GM21526 (cell line): ENCODE data around the gene FAM89B.
"Not testable (repeated sequence)": the region's sequence is repeated elsewhere in the genome, so short reads cannot be mapped to it uniquely, and the experiment has no call there.

ENCODE experiments used
- ATAC-seq: cut with Tn5 transposase; IDR thresholded peaks from one replicate; pipeline ENCODE4 v1.9.1; 2021; ENCODE audit warnings: moderate library complexity; ENCODE audit not compliant: unreplicated experiment, low FRiP score

FAM89B gene

DNA sequence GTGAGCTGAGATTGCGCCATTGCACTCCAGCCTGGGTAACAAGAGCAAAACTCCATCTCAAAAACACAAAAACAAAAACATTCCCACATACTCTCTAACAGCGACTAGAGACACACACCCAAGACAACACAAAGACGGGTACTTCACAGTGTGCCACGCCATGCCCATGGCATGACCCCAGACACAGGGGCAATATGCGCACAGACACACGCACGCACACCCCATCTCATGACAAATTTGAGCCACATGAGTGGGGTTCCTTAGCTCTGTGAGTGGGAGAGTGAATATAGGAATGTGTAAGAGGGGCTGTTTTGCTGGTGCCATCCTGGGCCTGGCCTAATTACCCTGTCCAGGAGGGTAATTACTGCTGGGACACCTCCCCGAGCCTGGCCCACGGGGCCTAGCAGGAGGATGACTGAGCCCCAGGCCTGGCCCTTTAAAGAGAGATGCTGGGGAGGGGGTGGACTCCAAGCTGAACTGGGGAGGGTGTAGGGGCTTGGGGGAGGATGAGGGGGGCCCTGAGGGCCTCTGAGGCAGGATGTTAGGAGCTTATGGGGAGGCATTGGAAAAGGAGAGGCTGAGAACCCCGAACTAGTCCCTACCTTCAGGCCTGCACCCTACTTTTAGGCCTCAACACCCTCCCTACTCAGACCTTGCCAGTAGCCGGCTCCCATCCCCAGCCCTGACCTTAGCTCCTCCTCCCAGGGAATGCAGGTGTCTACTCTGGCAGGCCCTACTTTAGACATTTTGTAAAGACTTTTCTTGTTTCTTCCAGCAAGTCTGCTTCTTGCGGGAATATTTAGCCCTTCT is 15.7 kb upstream of the FAM89B start:
- no peak for ATAC-seq

DNA sequence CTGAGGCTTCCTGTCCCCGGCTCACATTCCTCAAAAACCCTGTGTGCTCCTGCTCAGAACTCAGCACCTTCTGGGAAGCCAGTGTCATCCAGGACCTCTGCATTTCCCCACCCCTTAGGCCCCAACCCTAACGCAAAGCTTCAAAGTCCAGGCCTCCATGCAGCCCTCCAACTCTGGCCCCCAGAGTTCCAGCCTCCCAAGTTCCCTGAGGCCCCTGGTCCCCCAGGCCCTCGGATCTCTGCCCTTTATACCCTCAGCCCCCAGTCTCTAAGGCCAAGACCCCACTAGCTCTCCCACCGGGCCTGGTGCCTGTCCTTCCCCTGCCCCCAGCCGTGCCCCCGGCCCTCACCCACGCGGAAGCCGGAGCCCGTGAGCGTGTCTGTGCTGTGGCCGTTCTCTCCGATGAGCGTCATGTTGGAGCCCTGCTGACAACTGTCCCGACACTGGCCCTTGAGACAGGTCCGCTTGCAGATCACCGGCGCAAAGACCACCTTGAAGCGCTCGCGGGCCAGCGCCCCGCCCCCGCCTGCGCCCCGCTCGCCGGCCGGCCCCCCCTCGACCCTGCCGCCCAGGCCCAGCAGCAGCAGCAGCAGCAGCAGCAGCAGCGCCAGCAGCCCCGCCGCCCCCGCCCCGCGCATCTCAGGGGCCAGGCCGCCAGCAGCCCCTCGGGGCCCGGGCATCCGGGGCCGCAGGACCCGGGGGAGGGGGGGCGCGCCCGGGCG is 14.9 kb upstream of the FAM89B start:
- ATAC-seq: no peak

DNA sequence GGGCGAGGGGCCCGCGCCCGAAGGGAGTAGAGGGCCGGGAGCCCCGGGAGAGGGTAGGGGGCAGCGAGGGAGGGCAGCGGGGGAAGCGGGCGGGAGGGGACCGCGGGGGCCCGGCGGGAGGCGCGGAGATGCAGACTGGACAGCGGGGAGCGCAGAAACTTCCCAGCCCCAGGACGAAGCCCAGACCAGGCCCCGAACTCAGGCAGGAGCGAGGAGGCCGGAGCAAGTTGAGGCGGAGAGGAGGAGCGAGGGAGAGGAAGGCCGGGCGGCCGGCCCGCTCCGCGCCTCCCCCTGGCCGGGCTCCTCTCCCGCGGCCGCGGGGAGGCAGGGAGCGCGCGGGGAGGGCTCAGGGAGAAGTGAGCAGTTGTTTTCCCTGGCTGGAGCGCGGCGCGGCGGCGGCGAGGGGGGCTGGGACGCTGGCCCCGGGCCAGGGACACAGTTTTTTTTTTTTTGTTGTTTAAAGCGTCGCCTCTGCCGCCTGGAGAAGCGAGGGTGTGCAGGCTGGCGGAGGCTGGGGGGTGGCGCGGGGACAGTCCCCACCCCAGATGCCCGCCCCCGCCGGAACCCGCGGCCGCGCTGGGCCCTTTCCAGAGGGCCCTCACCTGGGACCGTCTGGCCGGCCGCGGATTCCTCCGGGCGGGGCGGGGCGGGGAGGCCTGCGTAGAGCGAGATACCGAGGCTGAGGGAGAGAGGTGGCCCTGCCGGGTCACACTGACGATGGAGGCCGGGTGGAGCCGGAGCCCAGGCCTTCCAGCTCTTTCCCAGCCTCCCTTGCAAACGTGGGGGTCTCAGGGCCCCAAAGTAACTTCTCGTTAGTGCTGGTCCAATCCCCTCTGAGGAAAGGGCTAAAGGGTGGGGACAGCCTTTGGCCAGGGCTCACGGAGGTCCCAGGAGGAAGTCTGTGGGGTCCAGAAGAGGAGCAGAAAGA is 14.1 kb upstream of the FAM89B start, which contains the start of gene LTBP3:
TSS of gene LTBP3 (minus strand) at position 358 of the 928 bp plus-strand sequence. CDS start 400 bp downstream, outside the sequence.
- no peak for ATAC-seq

DNA sequence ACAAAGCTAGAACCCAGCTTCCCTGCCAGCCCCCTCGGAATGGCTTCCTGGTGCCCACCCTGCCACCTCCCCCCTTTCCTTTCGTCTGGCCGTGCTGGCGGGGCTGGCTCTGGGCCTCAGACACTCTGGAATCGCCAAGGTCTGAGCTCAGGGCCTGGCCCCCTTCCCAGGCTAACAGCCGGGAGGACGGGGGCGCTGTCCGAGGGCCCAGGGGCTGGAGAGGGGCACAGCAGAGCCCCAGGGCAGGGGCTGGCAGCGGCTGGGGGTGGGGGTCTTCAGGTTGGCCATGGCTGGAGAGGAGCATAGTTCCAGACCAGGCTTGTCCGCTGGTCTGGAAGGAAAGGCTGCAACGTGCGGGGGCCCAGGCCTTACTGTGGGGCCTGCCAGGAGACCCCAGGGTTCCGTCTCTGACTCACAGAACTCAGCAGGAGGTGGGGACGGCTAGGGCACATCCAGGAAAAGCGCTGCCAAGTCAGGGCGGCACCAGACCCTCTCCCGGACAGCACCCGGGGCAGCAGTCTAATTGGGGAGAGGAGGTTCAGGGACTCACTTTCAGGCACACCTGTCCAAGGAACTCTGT is 13.3 kb upstream of the FAM89B start:
- ATAC-seq: no peak

DNA sequence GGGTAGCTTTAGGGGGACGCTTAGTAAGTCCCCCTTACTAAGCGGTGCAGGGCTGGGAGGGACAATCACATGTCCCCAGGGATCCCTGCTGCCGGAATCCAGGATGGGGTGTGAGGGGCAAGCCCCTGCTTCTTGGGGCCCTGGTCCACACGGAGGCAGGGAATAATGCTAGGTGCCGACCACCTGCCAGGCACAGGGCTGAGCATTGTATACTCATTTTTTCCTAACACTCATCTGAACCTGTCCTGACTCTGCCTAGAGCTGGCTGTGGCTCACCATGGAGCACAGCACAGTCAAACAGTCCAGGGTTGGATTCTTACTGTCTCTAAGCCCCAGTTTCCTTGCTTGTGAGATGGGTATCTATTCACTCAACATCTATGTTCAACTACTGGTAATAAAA is 12.8 kb upstream of the FAM89B start:
- no peak for ATAC-seq

DNA sequence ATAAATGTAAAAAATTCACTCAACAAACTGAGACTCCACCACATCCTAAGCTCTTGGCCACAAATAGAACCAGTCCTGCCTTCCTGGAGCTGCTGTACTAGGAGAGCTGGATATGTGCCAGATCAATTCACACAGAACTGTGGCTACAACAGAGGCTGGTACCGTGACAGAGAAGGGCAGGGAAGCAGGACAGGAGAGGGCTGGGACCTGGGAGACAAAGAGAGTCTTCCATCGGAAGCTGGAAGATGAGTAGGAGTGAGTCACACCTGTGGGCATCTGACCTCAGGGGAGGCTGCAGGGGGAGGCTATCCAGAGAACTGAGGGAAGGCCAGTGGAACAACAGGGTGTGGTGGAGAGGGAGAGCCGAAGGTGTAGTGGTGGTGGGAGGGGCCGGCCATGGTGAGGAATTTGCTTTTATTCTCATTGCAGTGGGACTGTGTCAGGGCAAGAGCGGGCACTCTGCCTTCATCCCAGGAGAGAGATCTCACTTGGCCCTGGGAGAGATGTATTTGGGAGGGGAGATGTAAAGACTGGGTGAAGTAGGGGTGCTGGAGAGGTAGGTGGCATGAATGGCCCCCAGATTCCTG is 12.3 kb upstream of the FAM89B start:
- no peak for ATAC-seq

DNA sequence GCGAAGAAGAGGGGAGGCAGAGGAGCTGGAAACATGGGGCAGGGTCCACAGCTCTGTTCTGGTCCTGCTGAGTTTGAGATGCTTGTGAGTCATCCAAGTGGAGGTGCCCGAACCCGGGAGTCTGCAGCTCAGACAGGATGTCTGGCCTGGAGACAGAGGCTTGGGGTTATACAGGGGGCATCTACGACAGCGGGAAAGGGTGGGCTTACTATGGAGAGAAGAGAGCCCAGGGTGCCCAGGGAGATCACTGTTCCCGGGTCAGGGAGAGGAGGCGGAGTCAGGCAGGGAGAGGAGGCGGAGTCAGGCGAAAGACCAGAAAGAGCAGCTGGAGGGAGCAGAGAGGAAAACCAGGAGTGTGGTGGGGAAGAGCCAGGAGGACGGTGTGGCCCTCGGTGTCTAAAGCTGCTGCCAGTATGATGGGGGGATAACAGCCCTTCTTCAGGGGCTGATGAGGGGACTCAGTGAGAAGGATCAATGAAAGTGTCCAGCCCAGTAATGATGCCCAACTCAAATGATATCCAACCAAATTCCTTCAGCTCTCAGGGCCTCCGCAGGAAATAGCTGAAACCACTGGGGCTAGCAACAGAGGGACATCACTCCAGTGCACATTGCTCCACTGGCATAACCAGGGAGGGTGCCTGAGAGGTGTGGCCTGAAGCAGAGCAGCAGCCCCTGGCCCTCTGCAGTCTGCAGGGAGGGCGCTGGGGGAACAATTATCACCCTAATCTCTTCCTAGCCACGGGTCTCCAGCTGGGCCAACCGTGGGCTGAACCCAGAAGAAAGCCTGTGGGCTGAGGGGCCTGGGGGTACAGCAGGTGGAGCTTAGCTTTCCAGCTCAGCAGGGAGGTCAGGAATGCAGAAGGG is 11.6 kb upstream of the FAM89B start:
- ATAC-seq: no peak

DNA sequence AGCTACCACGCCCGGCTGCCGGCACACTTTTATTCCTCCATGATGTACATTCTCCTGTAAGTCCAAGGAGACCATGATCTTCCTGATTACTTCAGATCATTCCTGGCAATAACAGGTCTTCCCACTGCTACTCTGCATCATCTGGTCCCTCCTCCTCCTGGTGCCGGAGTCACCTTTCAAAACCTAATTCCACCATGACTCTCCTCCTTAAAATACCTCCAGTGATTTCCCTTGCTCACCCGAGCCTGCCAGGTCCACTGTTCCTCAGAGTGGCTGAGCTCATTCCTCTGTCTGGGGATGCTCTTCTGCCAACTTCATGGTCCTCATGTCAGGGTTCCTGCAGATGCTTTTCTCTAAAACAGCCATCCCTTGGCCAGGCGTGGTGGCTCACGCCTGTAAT is 10.3 kb upstream of the FAM89B start:
- ATAC-seq: no peak

DNA sequence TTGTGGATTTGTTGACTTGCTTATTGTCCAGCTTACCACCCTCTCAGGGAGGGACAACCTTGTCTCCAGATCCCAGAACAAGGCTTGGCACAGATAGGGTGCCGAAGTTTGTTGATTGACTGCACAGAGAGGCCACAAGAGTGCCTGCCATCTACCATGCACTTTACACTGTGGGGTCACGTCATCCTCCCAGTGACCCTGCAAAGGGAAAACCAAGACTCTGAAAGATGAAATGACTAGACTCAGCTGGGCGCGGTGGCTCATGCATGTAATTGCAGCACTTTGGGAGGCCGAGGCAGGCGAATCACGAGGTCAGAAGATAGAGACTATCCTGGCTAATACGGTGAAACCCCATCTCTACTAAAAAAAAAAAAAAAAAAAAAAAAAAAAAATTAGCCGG is 9.6 kb upstream of the FAM89B start:
- ATAC-seq: no peak

DNA sequence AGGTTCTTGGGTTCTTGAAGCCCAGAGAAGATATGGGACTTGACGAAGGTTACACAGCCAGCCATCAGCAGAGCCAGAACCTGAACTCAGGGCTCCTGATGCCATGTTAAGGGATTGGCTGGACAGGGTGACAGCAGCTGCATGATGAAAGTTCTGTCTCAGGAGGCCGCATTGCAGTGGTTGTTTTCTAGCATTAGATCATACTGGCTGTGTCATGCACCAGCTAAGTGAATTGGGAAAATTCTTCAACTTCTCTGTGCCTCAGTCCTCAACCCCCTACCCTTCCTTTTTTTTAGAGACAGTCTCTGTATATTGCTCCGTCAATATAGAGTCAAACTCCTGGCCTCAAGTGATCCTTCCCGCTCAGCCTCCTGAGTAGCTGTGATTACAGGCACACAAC is 8.7 kb upstream of the FAM89B start:
- no peak for ATAC-seq

DNA sequence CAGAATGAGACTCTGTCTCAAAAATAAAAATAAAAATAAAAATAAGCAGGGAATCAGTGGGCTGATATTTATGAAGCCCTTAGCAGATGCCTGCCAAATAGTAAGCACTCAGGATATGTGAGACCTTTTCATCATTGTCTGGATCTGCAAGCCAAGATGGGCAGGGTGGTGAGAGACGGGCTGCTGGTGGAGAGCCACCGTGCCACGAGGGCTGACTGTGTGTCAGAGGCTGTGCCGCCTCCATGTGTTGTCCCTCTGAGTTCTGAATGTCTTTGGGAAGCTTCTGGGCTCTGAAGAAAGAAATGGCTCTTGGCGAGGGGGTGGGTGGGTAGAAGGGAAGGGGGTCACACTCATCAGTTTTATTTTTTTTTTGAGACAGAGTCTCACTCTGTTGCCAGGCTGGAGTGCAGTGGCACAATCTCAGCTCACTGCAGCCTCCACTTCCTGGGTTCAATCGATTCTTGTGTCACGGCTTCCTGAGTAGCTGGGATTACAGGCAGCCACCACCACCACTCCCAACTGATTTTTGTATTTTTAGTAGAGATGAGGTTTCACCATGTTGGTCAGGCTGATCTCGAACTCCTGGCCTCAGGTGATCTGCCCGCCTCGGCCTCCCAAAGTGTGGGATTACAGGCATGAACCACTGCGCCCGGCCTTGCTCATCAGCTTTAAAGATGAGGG is 7.3 kb upstream of the FAM89B start:
- not testable (repeated sequence) for ATAC-seq

DNA sequence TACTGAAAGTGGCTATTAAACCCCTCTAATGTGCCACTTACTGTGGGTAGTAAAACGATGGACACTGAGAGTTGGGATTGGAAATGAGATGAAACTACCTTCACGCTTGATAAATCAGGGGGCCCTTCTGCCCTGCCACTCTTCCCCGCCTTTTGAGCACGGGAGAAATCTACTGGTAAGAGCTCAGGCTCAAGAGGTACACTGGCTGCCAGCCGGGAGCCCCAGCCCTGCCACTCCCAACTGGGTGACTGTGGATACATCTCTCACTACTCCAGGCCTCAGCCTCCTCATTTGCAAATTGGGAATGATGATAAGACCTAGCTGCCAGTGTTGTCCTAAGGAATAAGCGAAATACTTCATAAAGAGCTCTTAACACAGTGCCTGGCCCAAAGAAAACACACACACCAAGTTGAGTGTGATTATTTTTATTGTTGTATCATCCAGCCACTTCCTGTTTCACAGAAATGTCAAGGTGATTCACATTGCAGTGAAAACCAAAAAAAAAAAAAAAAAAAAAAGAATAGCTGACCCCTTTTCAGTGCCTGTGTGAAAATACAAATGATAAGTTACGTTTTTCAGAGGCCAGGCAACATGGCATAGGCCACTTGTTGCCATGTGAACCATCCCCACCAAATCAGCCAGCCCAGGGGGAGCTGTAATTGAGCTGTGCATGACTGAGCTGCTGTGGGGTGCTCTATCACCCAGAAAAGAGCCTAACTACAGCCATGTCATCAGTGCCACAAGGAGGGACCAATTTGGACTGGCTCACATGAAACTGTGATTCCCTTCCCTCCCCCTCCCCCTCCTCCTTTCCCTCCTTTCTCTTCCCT is 6.5 kb upstream of the FAM89B start:
- no peak for ATAC-seq

DNA sequence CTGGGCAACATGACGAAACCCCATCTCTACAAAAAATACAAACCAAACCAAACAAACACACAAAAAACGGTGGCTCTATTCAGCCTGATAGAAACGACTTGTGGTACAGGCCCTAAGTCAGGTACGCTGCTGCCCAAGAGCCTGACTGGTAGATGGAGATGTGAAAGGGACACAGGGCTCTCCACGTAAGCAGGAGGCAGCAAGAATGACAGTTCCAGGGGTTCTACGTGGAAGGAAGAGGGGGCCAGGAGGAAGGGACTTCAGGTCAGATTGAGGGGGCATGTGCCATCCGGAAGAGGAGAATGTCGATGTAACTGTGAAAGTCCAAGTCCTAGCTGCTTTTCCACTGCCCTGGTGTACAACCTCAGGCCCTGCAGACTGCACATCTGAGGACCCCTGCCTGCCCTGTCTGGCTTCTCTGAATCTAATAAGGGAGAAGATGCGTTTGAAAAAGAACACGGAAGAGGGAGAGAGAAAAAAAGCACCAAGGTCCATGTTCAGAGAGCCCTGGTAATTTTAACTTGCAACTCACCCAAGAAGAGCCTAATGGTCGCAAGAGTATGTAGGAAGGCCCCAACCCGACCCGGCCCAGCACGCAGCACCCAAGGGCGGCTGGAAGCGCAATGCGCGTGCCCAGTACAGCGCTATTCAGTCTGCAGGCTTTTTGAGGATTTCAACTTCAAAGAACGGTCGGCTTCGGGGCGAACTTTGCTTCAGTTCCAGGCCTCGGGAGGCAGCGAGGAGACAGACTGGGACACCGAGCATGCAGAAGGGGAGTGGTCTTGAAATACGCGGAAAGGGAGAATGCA is 3.0 kb upstream of the FAM89B start:
- peak; percentile 1 for ATAC-seq

DNA sequence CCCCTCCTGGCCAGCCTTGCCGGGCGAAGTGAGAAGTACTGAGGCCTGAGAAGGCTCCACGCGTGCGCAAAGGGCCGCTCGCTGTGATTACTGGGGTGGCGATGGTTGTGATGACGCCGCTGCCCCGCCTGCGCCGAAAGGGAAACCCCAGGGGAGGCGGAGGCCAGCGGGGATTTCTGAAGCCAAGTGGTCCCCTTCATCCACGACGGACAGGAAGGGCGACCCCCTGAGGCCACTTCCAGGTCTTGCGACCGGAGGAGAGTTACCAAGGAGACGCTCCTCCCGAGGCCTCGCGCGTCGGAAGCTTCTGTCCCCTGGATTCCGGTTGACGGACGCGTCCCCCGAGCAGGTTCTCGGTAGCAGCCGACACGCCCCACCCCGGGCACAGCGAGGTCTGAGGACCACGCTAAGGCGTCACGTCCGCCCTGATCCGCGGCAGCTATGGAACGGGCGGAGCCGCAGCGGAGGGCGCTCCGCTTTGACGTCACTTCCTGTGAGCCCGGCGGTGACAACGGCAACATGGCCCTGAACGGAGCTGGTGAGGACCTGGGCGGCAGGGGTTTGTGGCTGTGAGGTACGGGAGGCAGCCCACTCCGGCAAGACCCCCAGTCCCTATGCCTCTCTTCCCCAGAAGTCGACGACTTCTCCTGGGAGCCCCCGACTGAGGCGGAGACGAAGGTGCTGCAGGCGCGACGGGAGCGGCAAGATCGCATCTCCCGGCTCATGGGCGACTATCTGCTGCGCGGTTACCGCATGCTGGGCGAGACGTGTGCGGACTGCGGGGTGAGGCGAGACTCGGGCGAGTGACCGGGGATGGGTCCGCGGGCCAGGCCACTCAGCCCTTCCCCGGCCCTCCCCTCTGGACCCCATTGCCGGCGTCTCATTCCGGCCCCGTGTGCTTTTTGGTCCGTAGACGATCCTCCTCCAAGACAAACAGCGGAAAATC is 2.1 kb upstream of the FAM89B start, which contains the start of gene ZNRD2:
TSS of gene ZNRD2 (plus strand) at position 505 of the 946 bp plus-strand sequence. CDS start at position 520, 15 bp downstream.
- peak; percentile 43 for ATAC-seq

DNA sequence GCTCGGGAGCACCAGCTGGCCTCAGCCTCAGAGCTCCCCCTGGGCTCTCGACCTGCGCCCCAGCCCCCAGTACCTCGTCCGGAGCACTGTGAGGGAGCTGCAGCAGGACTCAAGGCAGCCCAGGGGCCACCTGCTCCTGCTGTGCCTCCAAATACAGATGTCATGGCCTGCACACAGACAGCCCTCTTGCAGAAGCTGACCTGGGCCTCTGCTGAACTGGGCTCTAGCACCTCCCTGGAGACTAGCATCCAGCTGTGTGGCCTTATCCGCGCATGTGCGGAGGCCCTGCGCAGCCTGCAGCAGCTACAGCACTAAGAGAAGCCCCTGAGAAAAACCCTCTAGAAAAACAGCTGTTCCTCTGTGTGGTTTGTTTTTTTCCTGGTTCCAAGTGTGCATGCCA is 918 bp upstream of the FAM89B start:
- ATAC-seq: no peak

DNA sequence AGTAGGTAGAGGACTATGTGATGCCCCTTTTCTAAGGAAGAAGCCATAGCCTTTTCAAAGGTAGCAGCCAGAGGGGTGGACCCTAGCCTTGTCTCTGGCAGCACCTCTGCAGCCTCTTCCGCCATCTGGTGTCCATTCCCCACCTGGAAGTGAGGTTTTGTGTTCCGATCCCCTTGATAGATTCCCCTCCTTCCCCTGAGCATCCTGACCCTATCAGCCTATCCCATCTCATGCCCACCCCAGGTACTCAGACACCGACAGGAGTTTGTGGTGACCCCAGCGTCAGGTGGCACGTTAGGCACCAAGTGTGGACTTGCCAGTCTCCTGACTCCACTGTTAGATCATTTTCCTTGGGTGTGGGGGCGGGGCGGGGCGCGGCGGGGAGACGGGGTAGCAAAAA is 398 bp upstream of the FAM89B start:
- no peak for ATAC-seq
